Esophagus muscularis mucosa (tissue), 4 donors: Measurements from ENCODE around the gene POLN. TPM values are rescaled to one million over a fixed set of nuclear protein-coding genes. Genes with fewer than 3 reads are reported as not detected.

Experiments used
- DNase-seq: peaks from one replicate; pipeline ENCODE4 v3.0.0-alpha.2; 2017; ENCODE audit errors: extremely low spot score
- H3K27ac ChIP-seq, 4 donors: fragments of 200-600 bp; sonication (generic); replicated peaks in 1 of 4; 1 replicate in 3 of 4; 2 replicates in 1 of 4; pipeline ENCODE4 v1.5.1; 2016 to 2019; ENCODE audit warnings: mild to moderate bottlenecking in 1 of 4
- H3K27me3 ChIP-seq, 4 donors: fragments of 200-600 bp; sonication (generic); one replicate each; pipeline versions ENCODE4 v1.5.1 to v1.6.0; 2016 to 2019
- H3K36me3 ChIP-seq, 4 donors: fragments of 200-600 bp; sonication (generic); one replicate each; pipeline ENCODE4 v1.5.1; 2016 to 2019
- H3K4me1 ChIP-seq, 4 donors: fragments of 200-600 bp; sonication (generic); one replicate each; pipeline ENCODE4 v1.5.1; 2016 to 2019
- H3K4me3 ChIP-seq, 4 donors: fragments of 200-600 bp; sonication (generic); 1 replicate in 2 of 4; 2 replicates in 2 of 4; pipeline ENCODE4 v1.5.1; 2016 to 2019; ENCODE audit warnings: mild to moderate bottlenecking in 4 of 4, moderate library complexity in 1 of 4
- H3K9me3 ChIP-seq, 4 donors: fragments of 200-600 bp; sonication (generic); 1 replicate in 3 of 4; 2 replicates in 1 of 4; pipeline ENCODE4 v1.5.1; 2016 to 2019
- CTCF ChIP-seq, 3 experiments: fragments of 200-600 bp in 2 of 3; fragments of 450-650 bp in 1 of 3; sonication (generic) in 2 of 3; IDR thresholded peaks; one replicate each; pipeline ENCODE4 v1.5.1; 2017 to 2019; ENCODE audit warnings: antibody characterized with exemption in 3 of 3, mild to moderate bottlenecking in 2 of 3, moderate library complexity in 1 of 3
- EP300 ChIP-seq: sonication (generic); formaldehyde crosslinking; IDR thresholded peaks from one replicate; pipeline ENCODE4 v1.6.1; 2017; ENCODE audit warnings: antibody characterized with exemption
- POLR2A ChIP-seq: fragments of 450-650 bp; IDR thresholded peaks from one replicate; pipeline ENCODE4 v1.6.1; 2017; ENCODE audit warnings: antibody characterized with exemption, moderate library complexity, mild to moderate bottlenecking, low read depth
- POLR2AphosphoS5 ChIP-seq, 2 donors: sonication (generic); formaldehyde crosslinking; IDR thresholded peaks; one replicate each; pipeline ENCODE4 v1.6.1; 2017; ENCODE audit warnings: antibody characterized with exemption in 2 of 2
- WGBS: methylation state at CpG from one replicate; pipeline ENCODE4 v1.1.5; 2018; 5-methylcytosine and 5-hydroxymethylcytosine counted together
- intact Hi-C: fragments of 100-400 bp; cut with DNase I; formaldehyde crosslinking; loops from one replicate; pipeline ENCODE4 v1.15.1; 2023
- total RNA-seq, 4 donors: library from RNA; depleted of rRNA; stranded (reverse); fragments of >200 nt; gene quantifications; one replicate each; pipeline versions ENCODE4 v1.1.0 to v1.2.1, GENCODE V29; 2016

Gene POLN
- total RNA-seq, 4 donors from 2014 or later, result 1.2 to 3.3 (median 2.7) TPM

GRCh38 chr4:2102045-2102883, 139.7 kb downstream of the POLN start:
- intact Hi-C loops, result no loop called here
- Histone ChIP-seq H3K27ac (no peak overlapping the region), H3K4me1 (no peaks in the 10 kb centered on the region), H3K4me3 (no peak overlapping the region), H3K27me3 (no peaks in the 10 kb centered on the region), H3K36me3 (no peaks in the 10 kb centered on the region), H3K9me3 (peaks cover 0 to 33% (median 30%) of the 10 kb centered on the region in 4 donors)
- peak; percentile 68 for DNase-seq
- 89% methylated on average over 3 of the region's 4 CpGs for WGBS
- TF ChIP-seq POLR2A (no peak), POLR2AphosphoS5 (IDR thresholded peaks at IDR 0.05) (no peak), CTCF (IDR thresholded peaks at IDR 0.05) (no peak), EP300 (no peak)

GRCh38 chr4:2101346-2102044, 140.4 kb downstream of the POLN start:
- 88% methylated on average over 7 of the region's 7 CpGs for WGBS
- DNase-seq, result no peak
- H3K4me1 ChIP-seq, result no peaks in the 10 kb centered on the region
- intact Hi-C loops, result no loop called here
- H3K9me3 ChIP-seq, result peaks cover 0 to 35% (median 31%) of the 10 kb centered on the region in 4 donors
- H3K4me3 ChIP-seq, result no peak overlapping the region
- H3K27me3 ChIP-seq, result no peaks in the 10 kb centered on the region
- no peaks in the 10 kb centered on the region for H3K36me3 ChIP-seq
- TF ChIP-seq POLR2A (no peak), POLR2AphosphoS5 (IDR thresholded peaks at IDR 0.05) (no peak), CTCF (IDR thresholded peaks at IDR 0.05) (no peak), EP300 (no peak)
- H3K27ac ChIP-seq, result no peak overlapping the region

- intact Hi-C loops, result no loop called here
- no peaks in the 10 kb centered on the region for H3K27me3 ChIP-seq
- H3K27ac ChIP-seq, result no peak overlapping the region
- 85% methylated on average over 6 of the region's 7 CpGs for WGBS
- H3K36me3 ChIP-seq, result peaks cover 0 to 4% (median 0%) of the 10 kb centered on the region in 4 donors
- no peak overlapping the region for H3K4me3 ChIP-seq
- DNase-seq, result peak; percentile 50
- H3K4me1 ChIP-seq, result no peaks in the 10 kb centered on the region
- peaks cover 0 to 12% (median 0%) of the 10 kb centered on the region in 4 donors for H3K9me3 ChIP-seq
- TF ChIP-seq CTCF (IDR thresholded peaks at IDR 0.05) (no peak), POLR2A (no peak), EP300 (no peak), POLR2AphosphoS5 (IDR thresholded peaks at IDR 0.05) (no peak)
Measured at GRCh38 chr4:2096073-2096609, 145.8 kb downstream of the POLN start.

- peaks cover 0 to 4% (median 0%) of the 10 kb centered on the region in 4 donors for H3K36me3 ChIP-seq
- TF ChIP-seq POLR2AphosphoS5 (IDR thresholded peaks at IDR 0.05) (no peak), POLR2A (no peak), CTCF (IDR thresholded peaks at IDR 0.05) (no peak), EP300 (no peak)
- H3K4me3 ChIP-seq, result no peak overlapping the region
- no peaks in the 10 kb centered on the region for H3K27me3 ChIP-seq
- intact Hi-C loops, result no loop called here
- DNase-seq, result peak; percentile 70
- 90% methylated on average over 16 of the region's 16 CpGs for WGBS
- no peak overlapping the region for H3K27ac ChIP-seq
- no peaks in the 10 kb centered on the region for H3K4me1 ChIP-seq
- peaks cover 0 to 12% (median 0%) of the 10 kb centered on the region in 4 donors for H3K9me3 ChIP-seq
Measured at GRCh38 chr4:2095236-2096072, 146.5 kb downstream of the POLN start.
